H1 (cell line): ENCODE measurements around the gene CTNND2. TPM values are rescaled to one million over a fixed set of nuclear protein-coding genes. Genes with fewer than 3 reads are reported as not detected.

Experiments
- CTCF ChIP-seq, 3 experiments: IDR thresholded peaks; 1 replicate in 2 of 3; 2 replicates in 1 of 3; pipeline versions ENCODE4 v1.5.1 to v1.6.1; 2011; ENCODE audit warnings: low read length in 3 of 3, mild to moderate bottlenecking in 3 of 3, inconsistent platforms in 2 of 3, low read depth in 1 of 3, moderate library complexity in 1 of 3; ENCODE audit not compliant: insufficient read depth in 1 of 3; ENCODE audit errors: control extremely low read depth in 1 of 3
- EZH2 ChIP-seq: fragments of 200-600 bp; sonication (generic); IDR thresholded peaks from 2 replicates; pipeline ENCODE4 v1.7.1; 2012; ENCODE audit warnings: low read depth, mild to moderate bottlenecking, moderate library complexity, low read length, inconsistent platforms; ENCODE audit not compliant: severe bottlenecking
- GABPA ChIP-seq: IDR thresholded peaks from 2 replicates; pipeline ENCODE4 v1.6.1; 2011; ENCODE audit warnings: mild to moderate bottlenecking, low read length, moderate library complexity, borderline replicate concordance; ENCODE audit not compliant: insufficient read depth
- polyA plus RNA-seq, 7 experiments: library from polyadenylated mRNA; depleted of rRNA in 3 of 7; stranded (reverse) in 5 of 7; unstranded in 2 of 7; fragments of >200 nt in 5 of 7; fragments of 200-250 nt in 2 of 7; gene quantifications; 1 replicate in 5 of 7; 2 replicates in 1 of 7; 4 replicates in 1 of 7; pipeline versions ENCODE4 v1.2.1 to v1.2.3, GENCODE V29; 2011 to 2013; ENCODE audit warnings: missing spikeins in 2 of 7, mixed read lengths in 2 of 7
- total RNA-seq: library from RNA; stranded (reverse); fragmentation: NEBNext Ultra II Directional; extraction: Animal tissue kit (Norgen Biotek cat#: 25700); gene quantifications from 2 replicates; pipeline ENCODE4 v1.2.1, GENCODE V29; 2021

Gene CTNND2
- total and polyA plus RNA-seq, 2 of the 8 experiments (the other 6 are each of a cell fraction or from before 2014, with no cell fraction given): 7.4 to 14.2 TPM

- TF ChIP-seq CTCF (IDR thresholded peaks at IDR 0.05; ENCODE audit: control extremely low read depth in 1 of 3, insufficient read depth in 1 of 3, low read depth in 1 of 3, low read length in 3 of 3) (no peak), GABPA (no peak), EZH2 (no peak)
These were observed 976.6 kb downstream of the CTNND2 start (continued) for GRCh38 chr5:10927608-10928007.
